DMS153 (cell line): Measurements from ENCODE around the gene ATP5F1E.

Experiments
- DNase-seq: peaks from one replicate; lab custom pipeline; 2025; lab: John Stamatoyannopoulos, UW

ATP5F1E gene

DNA sequence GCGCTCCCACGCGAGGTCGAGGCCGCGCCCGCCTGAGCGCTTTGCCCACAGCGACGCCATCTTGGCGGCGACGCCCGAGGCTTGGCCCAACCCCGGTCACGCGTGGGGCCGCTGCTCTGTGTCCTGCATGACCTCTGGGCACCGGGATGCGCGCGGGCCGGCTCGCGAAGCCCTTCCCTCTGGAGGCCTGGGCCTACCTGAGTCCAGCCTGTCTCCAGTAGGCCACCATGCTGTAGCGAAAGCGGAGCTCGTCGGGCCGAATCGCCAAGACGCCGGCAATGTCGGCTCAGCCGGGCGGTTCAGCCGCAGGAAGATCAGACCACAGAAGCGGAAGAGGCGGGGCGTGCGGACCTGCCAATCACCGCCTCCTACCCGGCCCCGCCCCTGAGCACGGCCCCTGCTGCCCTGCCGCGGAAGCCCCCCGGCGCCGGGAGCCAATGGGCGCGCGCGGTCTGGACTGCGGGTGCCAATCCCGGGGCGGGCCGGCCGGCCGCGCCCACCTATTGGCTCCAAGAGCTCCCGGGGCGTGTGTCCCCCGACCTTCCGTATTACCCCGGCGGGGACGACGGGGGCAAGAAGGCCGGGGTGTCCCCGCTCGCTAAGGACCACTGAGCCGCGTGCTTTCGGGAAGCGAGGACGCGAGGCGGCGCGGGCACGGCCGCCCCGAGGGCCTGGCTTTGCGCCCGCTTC, at the start of gene ATP5F1E:
Gene ATP5F1E, minus strand, starts transcription at position 313 of the 690 bp plus-strand sequence. Its CDS starts 84 bp downstream, at position 229.
- peak; percentile 89 for DNase-seq

DNA sequence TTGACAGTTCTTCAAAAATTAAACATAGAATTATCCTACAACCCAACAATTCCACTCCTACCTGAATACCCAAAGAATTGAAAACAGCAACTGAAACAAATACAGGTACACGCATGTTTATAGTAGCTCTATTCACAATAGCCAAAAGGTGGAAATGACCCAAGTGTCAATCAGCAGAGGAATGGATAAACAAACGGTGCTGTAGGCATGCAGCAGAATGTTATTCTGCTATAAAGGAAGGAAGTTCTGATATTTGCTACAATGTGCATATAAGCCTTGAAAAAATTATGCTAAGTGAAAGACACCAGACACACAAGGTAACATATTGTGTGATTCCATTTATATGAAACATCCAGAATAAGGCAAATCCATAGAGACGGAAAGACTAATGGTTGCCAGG, 48.9 kb upstream of the ATP5F1E start:
- DNase-seq: no peak

DNA sequence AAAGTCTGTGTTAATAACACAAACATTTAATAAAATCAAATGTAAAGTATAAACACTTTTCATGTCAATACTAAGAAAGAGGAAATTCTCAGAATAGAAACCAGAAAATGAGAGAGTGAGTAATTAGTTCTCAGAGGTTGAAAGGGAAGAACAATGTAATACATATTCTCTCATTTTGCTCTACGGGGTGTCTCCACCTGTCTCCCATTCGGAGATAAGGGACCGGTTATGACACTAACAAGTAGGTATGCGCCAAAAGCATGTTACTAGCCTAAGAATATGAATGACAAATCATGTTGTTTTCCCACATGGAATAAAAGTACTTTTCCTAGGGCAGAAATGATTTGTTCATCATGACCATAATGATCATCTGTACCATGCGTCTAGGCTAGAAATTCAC, 46.1 kb upstream of the ATP5F1E start:
- no peak for DNase-seq

DNA sequence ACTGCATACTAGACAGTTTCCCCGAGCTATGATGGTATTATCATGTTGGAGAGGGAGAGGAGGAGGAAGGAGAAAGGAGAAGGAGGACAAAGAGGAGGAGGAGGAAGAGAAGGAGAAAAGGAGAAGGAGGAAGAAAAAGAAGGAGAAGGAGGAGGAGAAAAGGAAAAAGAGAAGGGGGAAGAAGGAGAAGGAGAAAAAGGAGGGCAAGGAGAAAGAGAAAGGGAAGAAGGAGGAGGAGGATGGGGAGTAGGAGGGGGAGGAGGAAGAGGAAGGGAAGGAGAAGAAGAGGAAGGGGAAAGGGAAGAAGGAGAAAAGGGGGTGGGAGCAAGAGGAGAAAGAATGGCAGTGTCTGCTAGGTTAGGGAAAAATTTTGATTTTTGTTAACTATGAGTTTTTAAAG, 45.6 kb upstream of the ATP5F1E start:
- no peak for DNase-seq

DNA sequence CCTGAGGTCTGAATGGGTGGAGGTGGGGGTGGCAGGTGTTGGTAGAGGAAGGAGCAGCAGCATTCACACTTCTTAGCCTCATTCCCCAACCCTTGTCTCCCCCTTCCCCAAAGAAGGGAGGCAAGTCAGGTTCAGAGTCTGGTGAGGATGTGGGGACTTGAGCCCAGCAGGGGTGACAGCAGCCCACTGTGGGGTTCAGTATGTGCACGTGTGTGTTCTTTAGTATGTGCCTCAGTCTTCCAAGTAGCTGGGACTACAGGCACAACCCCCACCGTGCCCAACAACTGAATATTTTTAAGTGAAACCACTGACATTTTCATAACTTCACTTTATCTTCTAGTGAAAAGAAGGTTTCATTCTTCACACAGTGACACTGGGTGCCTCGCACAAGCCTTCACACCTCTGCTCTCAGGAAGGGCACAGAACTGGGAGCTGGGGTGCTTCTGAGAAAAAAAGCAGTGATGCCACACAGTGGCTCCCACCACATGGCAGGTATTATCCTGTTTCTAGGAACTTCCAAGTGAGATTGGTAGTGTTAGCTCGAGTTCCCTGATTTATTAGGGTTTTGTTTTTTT, 43.9 kb upstream of the ATP5F1E start:
- DNase-seq: no peak

DNA sequence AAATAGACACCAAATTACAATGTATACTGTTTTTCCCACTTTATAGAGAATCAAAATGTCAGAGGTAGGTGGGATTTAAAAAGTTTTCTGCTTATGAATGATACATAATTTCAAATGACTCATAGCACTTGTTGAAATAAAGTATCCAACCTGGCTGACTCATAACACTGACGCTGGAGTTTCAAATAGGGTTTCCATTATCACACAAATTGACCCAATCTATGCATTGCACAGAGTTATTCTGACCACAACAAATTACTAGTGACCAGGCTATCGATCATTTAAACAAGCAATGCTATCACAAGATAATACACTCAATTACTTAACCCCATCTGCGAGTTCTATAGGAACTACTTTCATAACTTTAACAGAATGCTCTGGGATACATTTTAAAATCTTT, 42.3 kb upstream of the ATP5F1E start:
- DNase-seq: no peak

DNA sequence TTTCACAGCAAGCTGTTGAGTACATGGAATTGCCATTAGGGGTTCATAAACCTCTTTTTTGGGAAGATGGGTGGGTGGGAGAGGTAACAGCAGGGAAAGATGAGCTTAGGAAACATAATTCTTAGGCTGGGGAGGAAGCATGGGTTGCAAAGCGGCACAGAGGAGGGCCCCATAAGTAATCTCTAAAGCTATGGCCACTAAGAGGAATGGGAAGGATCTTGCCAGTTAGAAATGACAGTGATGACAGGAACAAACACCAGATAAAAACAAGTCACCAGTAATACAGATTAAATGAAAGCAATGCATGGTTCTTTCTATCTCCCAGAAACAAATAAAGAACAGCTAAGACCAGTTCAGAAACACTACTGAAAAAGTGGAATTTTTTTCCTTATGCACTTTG, 41.4 kb upstream of the ATP5F1E start:
- no peak for DNase-seq

DNA sequence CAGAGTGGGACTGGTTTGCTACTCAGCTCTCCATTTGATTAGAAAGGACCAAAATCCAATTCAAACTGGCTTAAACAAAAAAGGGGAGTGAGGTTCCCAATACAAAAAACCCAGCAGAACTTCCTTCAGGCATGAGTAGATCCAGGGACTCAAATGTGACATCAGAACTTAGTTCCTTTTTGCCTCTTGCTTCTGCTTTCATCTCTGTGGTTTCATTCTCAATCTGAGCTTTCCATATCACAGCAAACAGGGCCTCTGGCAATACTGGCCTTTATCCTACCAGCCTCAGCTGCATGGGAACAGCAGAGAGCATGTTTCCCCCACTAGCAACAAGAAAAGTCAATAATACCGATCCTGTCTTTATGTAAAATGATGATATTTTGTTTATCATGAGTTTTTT, 39.1 kb upstream of the ATP5F1E start:
- no peak for DNase-seq

DNA sequence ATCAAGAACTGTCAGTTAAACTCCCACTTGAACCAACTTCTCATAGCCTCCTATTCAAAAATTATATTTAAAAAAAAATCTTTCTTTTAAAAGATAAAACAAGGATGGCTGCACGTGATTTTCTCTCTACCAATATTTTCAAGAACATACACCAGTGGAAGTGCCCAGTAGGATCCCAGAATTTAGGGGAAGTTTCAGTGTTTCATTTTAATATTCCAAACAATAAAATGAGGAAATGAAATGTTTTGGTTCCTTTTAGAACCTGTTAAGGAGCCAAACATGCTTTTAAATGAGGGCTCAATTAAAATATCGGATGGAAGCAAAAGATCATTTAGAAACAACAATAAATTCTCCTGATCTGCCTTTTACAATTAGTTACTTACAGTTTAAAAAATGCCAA, 36.9 kb upstream of the ATP5F1E start:
- no peak for DNase-seq

DNA sequence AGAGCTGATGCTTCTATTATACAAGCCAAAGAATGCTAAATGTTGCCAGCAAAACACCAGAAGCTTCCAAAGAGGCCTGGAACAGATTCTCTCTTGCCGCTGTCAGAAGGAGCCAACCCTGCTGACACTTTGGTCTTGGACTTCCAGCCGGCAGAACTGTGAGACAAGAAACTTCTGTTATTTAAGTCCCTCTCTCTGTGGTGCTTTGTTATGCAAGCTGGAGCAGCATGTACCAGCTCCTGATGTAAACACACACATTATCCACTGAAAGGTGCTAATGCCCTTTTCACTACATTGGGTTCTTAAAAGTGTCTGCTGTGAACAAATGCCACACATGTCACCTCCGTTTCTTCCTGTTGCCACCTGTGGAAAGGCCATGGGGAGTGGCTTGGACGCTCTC, 36.4 kb upstream of the ATP5F1E start:
- no peak for DNase-seq

DNA sequence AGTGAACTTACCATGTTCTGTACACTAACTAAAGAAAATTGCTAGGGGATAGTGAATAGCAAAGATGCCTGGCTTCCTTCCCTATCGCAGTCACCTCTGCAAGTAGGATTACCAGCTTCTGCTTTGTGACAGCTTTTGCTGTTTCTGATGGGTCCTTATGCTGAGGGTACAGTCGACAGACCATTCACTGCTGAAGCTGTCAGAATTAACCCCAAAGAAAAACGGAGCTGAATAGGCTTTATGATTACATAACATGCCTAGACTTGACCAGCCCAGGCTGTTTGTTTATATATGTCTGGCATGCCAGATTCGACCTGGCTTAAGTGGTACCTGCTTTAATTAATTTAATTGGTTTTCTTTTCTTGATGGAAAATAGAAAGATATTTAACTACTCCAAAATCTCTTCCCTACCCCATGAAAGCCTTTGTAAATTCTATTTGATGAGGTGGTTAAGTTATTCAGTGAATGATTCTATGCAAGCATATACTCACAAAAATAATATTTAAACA, 32.1 kb upstream of the ATP5F1E start:
- peak; percentile 55 for DNase-seq

DNA sequence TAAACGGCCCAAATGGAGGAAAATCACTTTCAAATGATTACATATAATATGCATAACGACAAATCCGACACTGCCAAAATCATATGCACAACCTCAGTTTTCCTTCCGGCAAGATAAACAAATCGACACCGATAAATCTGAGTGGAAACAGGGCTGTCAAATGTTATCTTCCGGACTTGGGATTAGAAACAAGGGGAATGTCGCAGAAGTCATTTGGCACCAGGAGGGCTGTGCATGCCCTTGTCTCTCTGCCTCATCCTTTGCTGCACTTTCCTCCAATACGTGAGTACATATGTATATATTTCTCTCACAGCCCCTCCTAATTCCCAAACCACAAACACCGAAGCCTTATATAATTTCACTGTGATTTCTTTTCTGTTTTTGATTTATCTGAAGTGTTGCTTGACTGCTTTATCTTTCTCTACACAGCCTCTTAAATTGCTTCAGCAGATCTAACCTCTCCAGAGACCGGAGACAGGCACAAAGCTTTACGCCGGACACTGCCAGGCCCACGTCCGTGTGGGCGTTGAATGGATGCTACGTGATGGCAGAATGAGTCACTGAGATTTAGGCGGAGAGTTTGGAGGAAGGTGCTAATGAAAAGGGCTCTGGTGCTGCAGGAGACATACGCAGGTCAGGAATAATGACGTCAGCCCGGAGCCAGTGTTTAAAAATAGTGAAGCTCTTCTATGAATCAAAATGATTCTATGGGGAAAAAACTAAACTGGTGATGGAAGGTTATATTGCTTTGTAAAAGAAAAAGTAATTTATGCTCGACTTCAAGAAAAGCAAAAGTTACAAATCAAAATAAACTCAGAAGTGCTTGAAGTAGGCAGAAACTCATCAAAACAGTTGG, 31.5 kb upstream of the ATP5F1E start:
- DNase-seq: peak; percentile 43

DNA sequence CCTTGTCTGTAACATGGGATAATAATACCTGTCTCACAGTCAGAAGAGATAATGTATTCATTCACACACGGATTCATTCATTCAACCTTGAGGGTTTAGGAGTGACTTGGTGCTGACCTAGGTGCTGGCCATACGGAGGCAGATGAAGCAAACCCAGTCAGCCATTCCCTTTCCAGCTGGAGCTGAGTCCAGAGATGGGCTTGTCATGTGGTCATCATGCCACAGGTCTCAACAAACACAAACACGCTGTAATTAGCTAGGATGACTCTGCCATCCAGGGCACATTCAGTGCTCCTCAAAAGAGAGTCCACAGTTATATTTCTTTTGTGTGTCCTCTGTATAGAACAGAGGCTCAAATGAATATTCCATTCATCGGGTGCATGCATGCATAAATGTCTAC, 29.9 kb upstream of the ATP5F1E start:
- DNase-seq: no peak

DNA sequence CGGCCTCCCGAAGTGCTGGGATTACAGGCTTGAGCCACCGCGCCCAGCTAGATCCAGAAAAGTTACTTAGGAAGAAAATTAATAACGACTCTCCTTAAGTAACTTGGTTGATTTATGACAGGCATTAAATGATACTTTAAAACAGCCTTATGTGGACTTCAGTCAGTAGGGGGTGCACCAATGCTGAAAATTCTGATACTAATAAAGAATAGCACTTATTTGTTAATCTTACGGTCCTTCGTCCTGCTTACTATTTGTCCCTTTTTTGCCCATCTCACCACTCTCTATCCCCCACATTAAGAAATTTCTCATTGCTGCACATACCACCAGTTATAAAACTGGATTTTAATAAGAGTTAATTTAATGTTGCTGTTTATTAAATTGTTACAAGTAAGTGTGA, 23.2 kb upstream of the ATP5F1E start:
- no peak for DNase-seq

DNA sequence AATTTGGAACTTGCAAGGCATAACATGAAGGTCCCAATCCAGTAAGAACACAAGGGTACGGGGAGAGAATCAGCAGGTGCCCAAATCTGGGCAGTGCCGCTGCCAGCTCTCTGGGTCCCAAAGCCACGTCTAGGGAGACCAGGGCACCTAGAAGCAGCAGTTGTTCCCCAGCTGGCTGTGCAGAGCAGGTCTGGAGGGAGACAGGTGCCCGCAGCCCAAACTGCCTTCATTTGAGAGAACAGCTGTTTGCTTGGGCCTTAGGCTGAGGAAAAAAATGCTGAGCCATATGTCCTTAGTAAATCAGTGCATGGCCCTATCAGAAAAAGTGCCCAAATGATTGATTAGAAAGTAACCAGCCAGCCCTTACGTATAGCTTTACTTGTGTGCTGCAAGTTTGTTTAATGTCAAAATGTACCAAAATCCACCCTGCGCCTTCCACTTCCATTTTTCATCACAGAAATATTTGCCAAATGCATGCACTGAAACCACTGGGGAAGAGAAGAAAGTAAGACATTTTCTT, 19.6 kb upstream of the ATP5F1E start:
- no peak for DNase-seq

DNA sequence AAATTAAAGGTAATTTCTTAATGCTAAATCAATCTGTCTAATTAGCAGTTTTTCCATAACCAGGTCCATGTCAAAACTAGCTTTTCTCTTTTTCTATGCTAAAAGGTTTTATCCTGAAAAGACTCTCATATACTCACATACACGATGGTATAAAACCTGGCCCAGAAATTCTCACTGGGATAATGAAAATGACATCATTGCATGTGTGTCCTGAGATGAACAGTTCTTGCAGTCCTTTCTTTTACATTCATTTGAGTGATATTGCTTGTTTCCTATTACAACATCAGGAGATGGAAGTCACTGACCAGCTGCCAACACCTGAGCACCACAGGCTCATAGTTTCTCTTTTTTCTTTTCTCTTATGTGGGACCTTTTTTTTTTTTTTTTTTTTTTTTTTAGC, 18.3 kb upstream of the ATP5F1E start:
- DNase-seq: no peak

DNA sequence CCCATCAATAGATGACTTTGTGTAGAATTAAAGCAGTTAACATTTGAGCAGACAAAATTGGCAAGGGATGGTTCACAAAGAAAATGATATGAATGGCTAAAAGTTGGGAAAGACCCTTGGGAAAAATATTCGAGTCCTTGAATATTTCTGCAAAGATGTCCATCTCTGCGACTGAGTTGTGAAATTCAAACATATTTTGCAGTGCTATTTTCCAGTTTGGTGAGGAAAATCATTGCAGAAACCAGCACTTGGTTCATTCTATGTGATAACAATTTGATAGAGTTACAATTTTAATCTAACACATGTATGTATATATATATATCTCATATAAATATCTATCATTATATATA, 16.5 kb upstream of the ATP5F1E start:
- DNase-seq: no peak

DNA sequence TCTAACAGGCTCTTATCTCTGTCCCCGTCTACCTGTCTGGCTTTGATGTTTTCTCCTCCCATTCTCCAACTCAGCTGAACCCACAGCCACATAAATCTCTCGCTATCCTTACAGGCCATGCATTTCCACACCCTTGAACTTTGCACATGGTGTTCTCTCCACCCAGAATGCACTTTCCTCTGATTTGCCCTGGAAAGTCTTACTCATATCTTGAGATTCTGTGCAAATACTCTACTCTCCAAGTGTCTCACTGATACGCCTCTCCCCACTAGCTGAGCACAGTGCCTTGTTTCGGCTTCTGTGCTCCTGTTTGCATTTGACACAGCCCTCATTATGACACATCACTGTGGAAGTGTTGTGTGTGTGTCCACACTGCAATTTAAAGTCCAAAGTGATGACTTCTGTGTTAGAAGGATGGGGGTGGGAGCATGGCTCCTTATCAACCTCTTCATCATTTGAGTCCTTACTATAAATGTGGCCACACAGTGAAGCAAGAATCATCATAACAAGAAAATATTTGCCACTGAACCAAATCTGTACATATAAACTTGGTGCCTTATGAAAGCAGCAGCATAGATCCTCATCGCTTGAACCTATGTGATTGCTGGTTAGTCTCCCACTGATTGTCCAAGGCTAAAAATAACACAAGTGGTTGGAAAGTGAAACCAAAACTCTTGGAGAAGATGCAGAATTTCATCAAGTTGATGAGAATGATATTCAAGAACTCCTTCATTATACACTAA, 16.0 kb upstream of the ATP5F1E start:
- no peak for DNase-seq

DNA sequence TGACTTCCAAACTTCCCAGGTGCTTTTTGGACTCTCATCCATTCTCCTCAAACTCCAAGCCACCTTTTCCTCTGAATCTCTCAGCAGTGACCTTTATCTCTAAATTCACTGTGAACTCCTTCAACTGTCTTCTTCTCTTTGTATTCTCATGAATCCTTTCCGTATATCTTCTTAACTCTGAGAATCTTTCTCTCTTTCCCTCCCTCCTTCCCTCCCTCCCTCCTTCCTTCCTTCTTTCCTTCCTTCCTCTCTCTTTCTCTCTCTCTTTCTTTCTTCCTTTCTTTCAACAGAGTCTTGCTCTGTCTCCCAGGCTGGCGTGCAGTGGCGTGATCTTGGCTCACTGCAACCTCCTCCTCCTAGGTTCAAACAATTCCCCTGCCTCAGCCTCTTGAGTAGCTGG, 14.7 kb upstream of the ATP5F1E start:
- no peak for DNase-seq

DNA sequence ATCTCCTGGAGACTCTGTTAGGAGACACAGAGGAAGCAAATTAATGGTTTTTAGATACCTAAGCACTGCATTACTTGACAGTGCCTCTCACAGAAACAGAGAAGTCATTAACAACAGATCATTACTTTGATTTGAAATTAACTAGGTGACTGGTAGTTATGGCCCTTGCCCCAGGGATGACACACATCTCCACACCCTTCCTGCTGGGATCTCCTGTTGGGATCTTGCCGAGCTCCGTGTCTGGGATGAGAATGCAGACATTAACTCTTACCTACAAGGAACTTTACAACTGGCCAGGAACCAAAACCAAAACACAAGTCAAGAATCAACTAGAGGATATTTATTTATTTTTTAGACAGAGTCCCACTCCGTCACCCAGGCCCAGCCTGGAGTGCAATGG, 12.7 kb upstream of the ATP5F1E start:
- DNase-seq: no peak

DNA sequence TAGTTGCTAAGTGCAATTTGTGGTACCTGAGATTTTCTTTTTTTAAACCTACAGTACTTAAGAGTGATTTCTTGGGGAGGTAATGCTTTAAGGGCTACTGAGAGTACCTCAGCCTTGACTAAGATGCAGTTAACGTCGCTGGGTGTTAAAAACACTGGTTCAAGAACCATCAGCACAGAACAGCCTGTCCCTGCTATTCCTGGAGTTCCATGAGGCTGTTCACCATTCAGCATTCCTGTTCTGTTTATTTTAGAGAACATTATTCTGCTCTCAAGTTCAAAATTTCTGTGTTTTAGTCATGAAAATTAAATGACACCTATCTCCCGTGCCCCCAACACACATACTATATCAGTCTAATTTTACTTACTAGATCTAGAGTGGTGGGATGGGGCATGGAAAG, 12.2 kb upstream of the ATP5F1E start:
- no peak for DNase-seq

DNA sequence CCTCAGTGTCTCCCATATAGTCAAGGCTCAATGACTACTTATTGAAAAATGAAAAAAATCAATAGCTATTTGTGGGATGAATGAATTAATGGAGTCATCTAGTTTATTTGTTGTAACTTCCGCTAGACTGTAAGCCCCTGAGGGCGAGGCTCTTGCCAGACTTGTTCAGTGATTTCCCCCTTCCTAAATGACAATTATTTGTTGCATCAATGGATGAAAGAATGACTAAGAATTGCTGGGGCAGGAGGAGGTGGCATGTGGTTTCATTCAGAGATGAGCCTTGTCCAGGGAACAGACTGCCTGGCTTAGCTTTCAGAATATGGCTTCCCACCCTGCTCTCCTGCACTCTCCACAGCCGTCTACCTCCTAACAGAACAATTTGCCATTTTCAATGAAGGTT, 11.6 kb upstream of the ATP5F1E start:
- no peak for DNase-seq
